Astrocyte (in vitro differentiated cells and primary cell): ENCODE measurements around the gene PNPLA6. TPM values are rescaled to one million over a fixed set of nuclear protein-coding genes. Genes with fewer than 3 reads are reported as not detected.
A peak's percentile ranks its signal among the peaks of the same experiment; 100 is the strongest.

Source experiments
- DNase-seq: peaks from one replicate; pipeline ENCODE4 v3.0.0-alpha.2; 2010; ENCODE audit warnings: low read depth
- FAIRE-seq: peaks from 2 replicates; lab custom pipeline; 2011; peaks lifted over from hg19 to GRCh38; lab: Jason Lieb, UNC
- H2AFZ ChIP-seq: 2 replicates; pipeline ENCODE4 v1.6.0; 2012; ENCODE audit warnings: low read depth, low read length, inconsistent platforms
- H3K27ac ChIP-seq: 2 replicates; pipeline ENCODE4 v1.5.1; 2011; ENCODE audit warnings: low read depth, low read length, inconsistent platforms
- H3K27me3 ChIP-seq: 2 replicates; pipeline ENCODE4 v1.6.0; 2011; ENCODE audit warnings: low read length, inconsistent platforms; ENCODE audit not compliant: insufficient read depth
- H3K36me3 ChIP-seq: 2 replicates; pipeline ENCODE4 v1.5.1; 2011; ENCODE audit warnings: low read length, inconsistent platforms; ENCODE audit not compliant: insufficient read depth
- H3K4me1 ChIP-seq: 2 replicates; pipeline ENCODE4 v1.5.1; 2011; ENCODE audit warnings: low read length, inconsistent platforms; ENCODE audit not compliant: insufficient read depth
- H3K4me2 ChIP-seq: 2 replicates; pipeline ENCODE4 v1.6.0; 2012; ENCODE audit warnings: low read length, inconsistent platforms
- H3K4me3 ChIP-seq: 2 replicates; pipeline ENCODE4 v1.5.1; 2011; ENCODE audit warnings: low read depth, mild to moderate bottlenecking, low read length, inconsistent platforms; ENCODE audit not compliant: insufficient read depth
- H3K79me2 ChIP-seq: 2 replicates; pipeline ENCODE4 v1.6.0; 2012; ENCODE audit warnings: mild to moderate bottlenecking, low read length, inconsistent platforms; ENCODE audit not compliant: insufficient read depth
- H3K9ac ChIP-seq: 2 replicates; pipeline ENCODE4 v1.6.0; 2012; ENCODE audit warnings: mild to moderate bottlenecking, low read length, inconsistent platforms
- H3K9me3 ChIP-seq: 2 replicates; pipeline ENCODE4 v1.5.1; 2012; ENCODE audit warnings: low read depth, mild to moderate bottlenecking, low read length, inconsistent platforms; ENCODE audit not compliant: insufficient read depth
- H4K20me1 ChIP-seq: 2 replicates; pipeline ENCODE4 v1.6.0; 2012; ENCODE audit warnings: low read length, inconsistent platforms; ENCODE audit not compliant: insufficient read depth
- H3K27ac Mint-ChIP-seq: one replicate; pipeline ENCODE4 v1.8.0; 2021; ENCODE audit warnings: mild to moderate bottlenecking, mixed read lengths; ENCODE audit not compliant: unreplicated experiment
- H3K27me3 Mint-ChIP-seq: one replicate; pipeline ENCODE4 v1.8.0; 2021; ENCODE audit warnings: low read depth, mixed read lengths; ENCODE audit not compliant: unreplicated experiment
- H3K36me3 Mint-ChIP-seq: one replicate; pipeline ENCODE4 v1.8.0; 2021; ENCODE audit warnings: low read depth, mixed read lengths; ENCODE audit not compliant: unreplicated experiment
- H3K4me1 Mint-ChIP-seq: one replicate; pipeline ENCODE4 v1.8.0; 2021; ENCODE audit warnings: low read depth, mixed read lengths; ENCODE audit not compliant: unreplicated experiment
- H3K4me3 Mint-ChIP-seq: one replicate; pipeline ENCODE4 v1.8.0; 2021; ENCODE audit warnings: mild to moderate bottlenecking, moderate library complexity, mixed read lengths; ENCODE audit not compliant: unreplicated experiment
- H3K9me3 Mint-ChIP-seq: one replicate; pipeline ENCODE4 v1.8.0; 2021; ENCODE audit warnings: mild to moderate bottlenecking, mixed read lengths; ENCODE audit not compliant: unreplicated experiment
- CTCF ChIP-seq: IDR thresholded peaks from 2 replicates; pipeline ENCODE4 v1.5.1; 2011; ENCODE audit warnings: low read depth, mild to moderate bottlenecking, inconsistent platforms, low read length, moderate library complexity; ENCODE audit not compliant: insufficient read depth
- EZH2 ChIP-seq: IDR thresholded peaks from 2 replicates; pipeline ENCODE4 v1.6.1; 2012; ENCODE audit warnings: mild to moderate bottlenecking, low read length, inconsistent platforms; ENCODE audit not compliant: insufficient read depth
- total RNA-seq: library from RNA; stranded (reverse); gene quantifications from 2 replicates; pipeline ENCODE4 v1.2.1, GENCODE V29; 2021

Gene PNPLA6
- total RNA-seq, 1 donor from 2014 or later: 90.2 TPM

DNA sequence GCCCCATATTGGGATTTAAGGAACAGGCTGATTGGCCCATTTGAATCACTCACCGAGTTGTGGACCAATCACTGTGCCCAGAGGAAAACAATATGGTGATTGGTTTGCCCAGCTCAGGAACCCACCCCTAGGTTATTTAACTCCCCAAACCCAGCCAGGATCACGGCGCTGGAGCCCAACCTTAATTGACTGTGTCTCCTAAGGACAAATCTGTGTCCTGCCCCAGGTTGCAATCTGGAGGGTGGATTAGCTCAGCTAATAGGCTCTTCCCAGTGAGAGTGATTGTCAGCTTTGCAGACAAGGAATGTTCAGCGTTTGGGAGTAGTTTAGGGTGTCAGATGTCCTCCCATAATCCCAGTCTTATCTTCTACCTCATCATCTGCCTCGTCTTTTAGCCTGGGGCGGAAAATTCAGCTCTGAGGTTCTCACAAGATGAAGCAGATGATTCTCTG is 23.1 kb upstream of the PNPLA6 start:
- TF ChIP-seq EZH2 (no peak), CTCF (no peak)
- no peak overlapping the region for H2AFZ ChIP-seq
- no peaks in the 10 kb centered on the region for H3K36me3 ChIP-seq
- H3K4me1 ChIP-seq: peaks cover 17% of the 10 kb centered on the region
- H3K27me3 Mint-ChIP-seq: peaks cover 20% of the 10 kb centered on the region
- no peak overlapping the region for H3K4me2 ChIP-seq
- no peaks in the 10 kb centered on the region for H4K20me1 ChIP-seq
- no peak overlapping the region for H3K4me3 Mint-ChIP-seq
- H3K9me3 Mint-ChIP-seq: peaks cover 1% of the 10 kb centered on the region
- FAIRE-seq (no peak), DNase-seq (no peak)
- no peak overlapping the region for H3K27ac Mint-ChIP-seq
- H3K79me2 ChIP-seq: peaks cover 11% of the 10 kb centered on the region
- H3K9ac ChIP-seq: no peak overlapping the region
- H3K36me3 Mint-ChIP-seq: no peaks in the 10 kb centered on the region
- no peak overlapping the region for H3K4me3 ChIP-seq
- H3K4me1 Mint-ChIP-seq: peaks cover 7% of the 10 kb centered on the region
- no peaks in the 10 kb centered on the region for H3K9me3 ChIP-seq
- H3K27ac ChIP-seq: no peak overlapping the region
- H3K27me3 ChIP-seq: peaks cover 3% of the 10 kb centered on the region

- Mint-ChIP-seq H3K36me3 (no peaks in the 10 kb centered on the region), H3K4me3 (peak overlapping the region; percentile 20), H3K27ac (no peak overlapping the region), H3K9me3 (no peaks in the 10 kb centered on the region), H3K4me1 (peaks cover 7% of the 10 kb centered on the region), H3K27me3 (peaks cover 19% of the 10 kb centered on the region)
- FAIRE-seq (no peak), DNase-seq (no peak)
- TF ChIP-seq CTCF (no peak), EZH2 (no peak)
- Histone ChIP-seq H3K4me2 (no peak overlapping the region), H3K36me3 (no peaks in the 10 kb centered on the region), H3K9ac (no peak overlapping the region), H2AFZ (no peak overlapping the region), H3K27ac (no peak overlapping the region), H4K20me1 (no peaks in the 10 kb centered on the region), H3K4me3 (no peak overlapping the region), H3K9me3 (no peaks in the 10 kb centered on the region), H3K4me1 (peaks cover 17% of the 10 kb centered on the region), H3K79me2 (peaks cover 13% of the 10 kb centered on the region), H3K27me3 (peaks cover 3% of the 10 kb centered on the region)
Measured at GRCh38 chr19:7513809-7514642, 21.5 kb upstream of the PNPLA6 start.
